GM18519 (cell line): ENCODE results near the gene ARGLU1.

Experiments
- ATAC-seq: cut with Tn5 transposase; IDR thresholded peaks from one replicate; pipeline ENCODE4 v1.9.1; 2021; ENCODE audit warnings: mild to moderate bottlenecking, moderate library complexity; ENCODE audit not compliant: unreplicated experiment, low FRiP score

The ARGLU1 gene

GRCh38 chr13:106505295-106505694 is 62.6 kb downstream of the ARGLU1 start:
- no peak for ATAC-seq

- ATAC-seq: no peak
Measured at GRCh38 chr13:106503730-106504453, 64.0 kb downstream of the ARGLU1 start.

DNA sequence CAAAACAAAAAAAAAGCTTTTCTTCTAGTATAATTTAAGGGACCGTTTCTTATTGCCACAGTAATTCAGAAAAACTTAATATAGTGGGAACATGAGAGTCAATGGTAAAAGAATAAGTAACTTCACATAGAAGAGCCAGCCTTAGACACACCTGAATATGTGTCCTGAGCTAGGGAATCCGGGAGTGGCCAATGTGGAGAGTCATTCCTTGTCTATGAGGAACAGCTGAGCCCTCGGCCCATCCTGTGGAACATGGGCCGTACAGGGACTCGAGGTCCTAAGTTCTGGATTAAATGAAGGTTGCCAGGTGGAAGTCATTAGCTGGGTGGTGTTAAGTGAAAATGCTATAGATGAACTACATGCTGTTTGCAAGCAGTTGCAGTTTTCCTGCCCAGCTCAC is 64.7 kb downstream of the ARGLU1 start:
- ATAC-seq: no peak

GRCh38 chr13:106500445-106500844 is 67.5 kb downstream of the ARGLU1 start:
- ATAC-seq: no peak

DNA sequence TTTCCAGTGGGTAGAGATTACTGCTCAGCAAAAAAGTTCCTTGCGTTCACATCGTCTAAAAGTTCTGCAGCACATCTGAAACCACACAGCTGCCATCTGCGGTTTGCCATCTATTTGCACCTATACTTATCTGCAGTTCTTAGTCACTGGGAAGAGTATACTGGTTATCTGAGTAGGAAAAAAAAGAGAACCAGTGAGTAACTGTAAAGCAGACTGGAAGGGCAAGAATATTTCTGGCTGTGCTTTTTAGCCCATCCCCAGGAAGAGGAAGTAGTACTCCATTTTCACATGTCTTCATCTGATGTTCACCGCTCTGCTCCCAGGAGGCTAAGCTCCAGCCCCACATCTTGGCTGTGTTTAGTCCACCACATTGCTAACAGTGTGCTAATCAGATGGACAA is 68.0 kb downstream of the ARGLU1 start:
- ATAC-seq: peak; percentile 44

DNA sequence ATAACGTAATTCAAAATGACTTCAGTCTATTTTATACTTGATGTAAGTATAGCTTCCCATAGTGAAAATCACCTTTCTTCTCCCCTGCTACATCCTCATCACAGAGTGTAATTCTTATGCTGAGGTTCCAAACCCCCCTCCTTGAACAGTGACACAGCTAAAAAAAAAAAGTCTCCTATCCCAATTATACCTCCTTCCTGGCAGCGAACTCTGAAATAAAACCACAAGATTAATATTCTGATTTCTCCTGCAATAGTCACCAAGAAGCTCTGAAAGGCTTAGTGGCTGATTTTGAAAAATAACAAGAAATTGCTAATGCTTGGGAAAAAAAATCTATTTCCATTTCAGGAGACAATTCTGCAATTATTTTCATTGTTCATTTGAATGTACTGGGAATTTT is 68.8 kb downstream of the ARGLU1 start:
- ATAC-seq: no peak

- ATAC-seq: no peak
Measured at GRCh38 chr13:106498571-106498970, 69.4 kb downstream of the ARGLU1 start.

GRCh38 chr13:106498158-106498557 is 69.8 kb downstream of the ARGLU1 start:
- ATAC-seq: no peak

GRCh38 chr13:106497079-106497478 is 70.9 kb downstream of the ARGLU1 start:
- ATAC-seq: no peak

- no peak for ATAC-seq
Measured at GRCh38 chr13:106496072-106496997, 71.6 kb downstream of the ARGLU1 start.

DNA sequence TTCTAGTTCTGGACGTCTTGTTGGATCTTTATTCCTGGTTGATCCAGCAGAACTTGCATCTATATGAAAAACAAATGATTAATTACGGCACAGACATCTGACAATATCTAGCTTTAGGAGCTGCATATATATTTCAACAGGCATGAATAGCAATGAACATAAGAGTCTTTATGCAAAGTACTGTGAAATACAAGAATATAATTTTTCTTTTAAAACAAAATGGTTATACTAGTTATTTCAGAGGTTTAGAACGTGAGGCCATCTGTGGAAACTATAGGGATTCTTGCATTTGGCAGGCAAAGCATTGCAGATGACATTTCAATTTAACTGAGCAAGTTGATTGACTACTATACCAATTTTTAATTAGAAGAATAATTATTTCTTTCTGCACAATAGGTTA is 73.0 kb downstream of the ARGLU1 start:
- no peak for ATAC-seq

GRCh38 chr13:106494506-106494905 is 73.4 kb downstream of the ARGLU1 start:
- no peak for ATAC-seq

- peak; percentile 70 for ATAC-seq
Measured at GRCh38 chr13:106493533-106494220, 74.3 kb downstream of the ARGLU1 start.

DNA sequence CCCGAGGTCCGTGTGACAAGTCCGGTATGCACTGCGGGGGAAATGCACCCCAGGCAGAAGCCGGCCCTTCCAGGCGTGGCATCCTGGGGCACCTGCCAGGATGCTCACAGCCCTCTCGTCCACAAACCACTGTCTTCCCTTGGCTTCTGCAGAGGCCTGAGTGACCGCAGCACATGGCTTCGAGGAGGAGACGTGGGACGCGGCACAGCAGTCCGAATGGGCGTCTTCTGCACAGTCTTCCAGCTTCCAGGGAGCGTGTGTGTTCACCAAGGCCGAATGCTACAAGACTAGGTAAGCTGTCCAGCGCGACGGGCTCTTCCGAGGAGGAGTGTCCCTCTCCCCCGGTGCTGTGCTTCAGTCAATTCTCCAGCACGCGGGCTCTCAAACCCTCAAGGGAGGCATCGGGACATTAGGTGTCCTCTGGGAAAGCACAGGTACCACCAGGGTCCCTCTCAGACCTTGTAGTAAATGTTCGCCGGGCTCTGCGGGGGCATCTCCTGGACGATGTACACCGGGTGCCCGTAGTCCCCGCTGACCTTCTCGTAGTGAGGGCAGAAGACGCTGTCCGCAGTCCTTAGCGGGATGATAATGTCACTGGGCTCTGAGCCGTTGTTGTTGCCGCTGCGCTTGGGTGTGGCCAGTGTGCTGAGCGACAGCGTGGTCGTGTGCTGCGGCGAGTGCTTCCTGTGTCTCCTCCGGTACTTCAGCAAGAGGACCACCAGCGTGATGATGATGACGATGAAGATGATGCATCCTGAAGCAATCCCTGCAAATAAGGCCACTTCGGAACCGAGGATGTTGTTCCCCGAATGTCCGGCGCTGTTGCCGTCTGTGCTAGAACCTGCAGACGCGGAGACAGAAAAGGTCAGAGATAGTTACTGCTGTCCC is 75.1 kb downstream of the ARGLU1 start:
- no peak for ATAC-seq

DNA sequence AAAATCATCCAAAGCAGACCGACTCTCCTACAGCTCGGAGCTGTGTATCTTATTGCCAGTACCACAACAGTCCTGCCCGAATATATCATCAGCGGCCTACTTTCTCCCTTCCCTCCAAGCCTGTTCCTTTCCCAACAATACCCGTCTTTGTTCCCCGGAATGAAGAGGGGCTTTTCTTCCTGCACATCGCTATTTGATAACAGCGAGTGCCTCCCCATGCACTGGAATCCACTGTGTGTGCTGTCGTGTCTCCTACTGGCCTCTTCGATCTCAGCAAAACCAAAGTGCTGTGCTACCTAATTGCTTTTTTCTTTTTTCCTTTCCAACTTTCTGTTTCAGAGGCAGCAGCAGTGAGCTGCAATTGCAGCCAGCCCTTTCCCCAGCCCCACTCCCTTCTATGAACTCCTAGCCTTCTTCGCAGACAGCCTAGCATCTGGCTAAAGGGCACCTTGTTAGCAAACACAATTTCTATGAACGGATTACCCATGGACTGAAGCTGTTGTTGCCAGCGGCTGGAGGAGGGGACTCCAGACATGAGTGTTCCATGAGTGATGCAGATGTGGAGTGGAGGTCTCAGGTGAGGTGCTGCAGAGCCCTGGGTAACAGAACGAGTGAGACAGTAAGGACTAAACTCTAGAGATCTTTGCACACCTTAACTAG is 75.9 kb downstream of the ARGLU1 start:
- ATAC-seq: no peak
